ENCODE results near the gene PRKCE.
"Not testable (repeated sequence)": the region's sequence is repeated elsewhere in the genome, so short reads cannot be mapped to it uniquely, and the experiment has no call there.

Gene PRKCE

GRCh38 chr2:45855374-45855773 is 203.9 kb downstream of the PRKCE start:
- no peak overlapping the region for H3K4me3 ChIP-seq (replicated peaks in 1 of 2; ENCODE audit: low read depth in 2 of 2, low read length in 2 of 2)
- no peak for TF ChIP-seq CTCF (IDR thresholded peaks at IDR 0.05; ENCODE audit: low read depth, low read length)
- DNase-seq (ENCODE audit: low read depth in 2 of 2): peak in 1 of 2 donors; percentile 38

- no peak overlapping the region for H3K4me3 ChIP-seq (replicated peaks in 1 of 2; ENCODE audit: low read depth in 2 of 2, low read length in 2 of 2)
- no peak for TF ChIP-seq CTCF (IDR thresholded peaks at IDR 0.05; ENCODE audit: low read depth, low read length)
- no peak for DNase-seq (ENCODE audit: low read depth in 2 of 2)
These were observed 205.2 kb downstream of the PRKCE start for GRCh38 chr2:45856391-45857274.

GRCh38 chr2:45857275-45857609 is 205.8 kb downstream of the PRKCE start:
- no peak overlapping the region for H3K4me3 ChIP-seq (replicated peaks in 1 of 2; ENCODE audit: low read depth in 2 of 2, low read length in 2 of 2)
- no peak for DNase-seq (ENCODE audit: low read depth in 2 of 2)
- no peak for TF ChIP-seq CTCF (IDR thresholded peaks at IDR 0.05; ENCODE audit: low read depth, low read length)

GRCh38 chr2:45857867-45858520 is 206.5 kb downstream of the PRKCE start:
- no peak overlapping the region for H3K4me3 ChIP-seq (replicated peaks in 1 of 2; ENCODE audit: low read depth in 2 of 2, low read length in 2 of 2)
- no peak for DNase-seq (ENCODE audit: low read depth in 2 of 2)
- TF ChIP-seq CTCF (IDR thresholded peaks at IDR 0.05; ENCODE audit: low read depth, low read length): no peak

GRCh38 chr2:45858872-45859271 is 207.4 kb downstream of the PRKCE start:
- not testable (repeated sequence) for H3K4me3 ChIP-seq (replicated peaks in 1 of 2; ENCODE audit: low read depth in 2 of 2, low read length in 2 of 2); DNase-seq (ENCODE audit: low read depth in 2 of 2)

- DNase-seq (ENCODE audit: low read depth in 2 of 2): no peak
These were observed 208.2 kb downstream of the PRKCE start for GRCh38 chr2:45859682-45860081.

More at GRCh38 chr2:45859682-45860081, 208.2 kb downstream of the PRKCE start:
- no peak for TF ChIP-seq CTCF (IDR thresholded peaks at IDR 0.05; ENCODE audit: low read depth, low read length)
- no peak overlapping the region for H3K4me3 ChIP-seq (replicated peaks in 1 of 2; ENCODE audit: low read depth in 2 of 2, low read length in 2 of 2)
